MM.1S (cell line): Measurements from ENCODE around the gene PIGC.

Experiments
- DNase-seq: peaks from one replicate; pipeline ENCODE4 v3.0.0-alpha.2; 2015
- H2AFZ ChIP-seq: fragments of 300-600 bp; sonication (generic); 2 replicates; pipeline ENCODE4 v1.6.0; 2016; ENCODE audit warnings: antibody characterized with exemption, low read length
- H3F3A ChIP-seq: fragments of 300-600 bp; sonication (generic); 2 replicates; pipeline ENCODE4 v1.6.1; 2016; ENCODE audit warnings: mild to moderate bottlenecking, antibody characterized with exemption, low read length, moderate library complexity, mixed read lengths; ENCODE audit not compliant: insufficient read depth
- H3K27ac ChIP-seq: fragments of 300-600 bp; sonication (generic); 2 replicates; pipeline ENCODE4 v1.5.1; 2016; ENCODE audit warnings: mild to moderate bottlenecking, low read length
- H3K27me3 ChIP-seq: fragments of 300-600 bp; sonication (generic); replicated peaks from 2 replicates; pipeline ENCODE4 v1.6.0; 2016; ENCODE audit warnings: low read length; ENCODE audit not compliant: insufficient read depth
- H3K36me3 ChIP-seq: fragments of 300-600 bp; sonication (generic); replicated peaks from 2 replicates; pipeline ENCODE4 v1.6.1; 2016; ENCODE audit warnings: mild to moderate bottlenecking, low read length, mixed read lengths; ENCODE audit not compliant: insufficient read depth
- H3K4me1 ChIP-seq: fragments of 300-600 bp; sonication (generic); 2 replicates; pipeline ENCODE4 v1.6.1; 2016; ENCODE audit warnings: low read length, mixed read lengths
- H3K4me2 ChIP-seq: fragments of 300-600 bp; sonication (generic); 2 replicates; pipeline ENCODE4 v1.6.0; 2016; ENCODE audit warnings: low read depth, low read length
- H3K4me3 ChIP-seq: fragments of 300-600 bp; sonication (generic); 2 replicates; pipeline ENCODE4 v1.5.1; 2016; ENCODE audit warnings: low read length, mixed read lengths
- H3K79me2 ChIP-seq: fragments of 300-600 bp; sonication (generic); 2 replicates; pipeline ENCODE4 v1.6.1; 2016; ENCODE audit warnings: mixed run types, low read length, mixed read lengths
- H3K9ac ChIP-seq: fragments of 300-600 bp; sonication (generic); 2 replicates; pipeline ENCODE4 v1.6.1; 2016; ENCODE audit warnings: low read length, mixed read lengths
- H3K9me2 ChIP-seq: fragments of 300-600 bp; sonication (generic); replicated peaks from 2 replicates; pipeline ENCODE4 v1.6.1; 2016; ENCODE audit warnings: mild to moderate bottlenecking, low read length, mixed read lengths; ENCODE audit not compliant: insufficient read depth
- H3K9me3 ChIP-seq: fragments of 300-600 bp; sonication (generic); replicated peaks from 2 replicates; pipeline ENCODE4 v1.6.1; 2016; ENCODE audit warnings: mild to moderate bottlenecking, low read length, mixed read lengths; ENCODE audit not compliant: insufficient read depth
- H4K20me1 ChIP-seq: fragments of 300-600 bp; sonication (generic); 2 replicates; pipeline ENCODE4 v1.6.1; 2016; ENCODE audit warnings: mild to moderate bottlenecking, low read length, moderate library complexity, mixed read lengths; ENCODE audit not compliant: insufficient read depth
- EZH2 ChIP-seq: fragments of 300-600 bp; sonication (generic); optimal IDR thresholded peaks from 2 replicates; pipeline ENCODE3; 2017; ENCODE audit warnings: low read depth, mild to moderate bottlenecking, antibody characterized with exemption, low read length, mixed read lengths
- EZH2phosphoT487 ChIP-seq: fragments of 300-600 bp; sonication (generic); IDR thresholded peaks from 2 replicates; pipeline ENCODE4 v1.6.1; 2018; ENCODE audit warnings: antibody characterized with exemption, low read length
- TF ChIP-seq, protein P1 (sequence below): fragments of 300-600 bp; sonication (generic); IDR thresholded peaks from 2 replicates; pipeline ENCODE4 v1.5.1; 2016; ENCODE audit warnings: antibody characterized with exemption, low read length, mixed read lengths

PIGC gene

DNA sequence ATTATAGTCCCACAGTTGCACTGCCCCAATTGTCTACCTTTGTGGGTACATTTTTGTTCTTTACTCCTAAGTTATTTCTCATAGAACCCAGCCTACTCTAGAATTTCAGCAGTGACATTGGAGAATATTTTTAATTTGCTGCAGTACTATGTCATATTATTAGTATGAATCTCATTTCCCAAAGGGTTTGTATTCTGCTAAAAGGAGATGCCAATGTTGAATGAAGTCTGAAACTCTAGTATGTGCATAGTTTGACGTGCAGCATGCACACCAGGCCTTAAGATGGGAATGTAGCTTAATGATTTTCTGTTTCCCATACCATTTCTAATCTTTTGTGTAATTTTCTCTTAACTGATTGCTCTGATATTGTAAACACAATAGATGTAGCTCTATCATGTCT lies 33.8 kb downstream of the PIGC start:
- Histone ChIP-seq H3K36me3 (no peaks in the 10 kb centered on the region), H3K4me2 (no peak overlapping the region), H3F3A (no peaks in the 10 kb centered on the region), H2AFZ (no peak overlapping the region), H3K4me3 (no peak overlapping the region), H3K27ac (no peak overlapping the region), H3K79me2 (no peaks in the 10 kb centered on the region), H3K9ac (no peak overlapping the region), H3K4me1 (no peaks in the 10 kb centered on the region), H3K9me2 (no peaks in the 10 kb centered on the region), H3K9me3 (no peaks in the 10 kb centered on the region), H4K20me1 (no peaks in the 10 kb centered on the region), H3K27me3 (no peaks in the 10 kb centered on the region)
- TF ChIP-seq EZH2 (no peak), EZH2phosphoT487 (no peak)
- TF ChIP-seq, protein P1, sequence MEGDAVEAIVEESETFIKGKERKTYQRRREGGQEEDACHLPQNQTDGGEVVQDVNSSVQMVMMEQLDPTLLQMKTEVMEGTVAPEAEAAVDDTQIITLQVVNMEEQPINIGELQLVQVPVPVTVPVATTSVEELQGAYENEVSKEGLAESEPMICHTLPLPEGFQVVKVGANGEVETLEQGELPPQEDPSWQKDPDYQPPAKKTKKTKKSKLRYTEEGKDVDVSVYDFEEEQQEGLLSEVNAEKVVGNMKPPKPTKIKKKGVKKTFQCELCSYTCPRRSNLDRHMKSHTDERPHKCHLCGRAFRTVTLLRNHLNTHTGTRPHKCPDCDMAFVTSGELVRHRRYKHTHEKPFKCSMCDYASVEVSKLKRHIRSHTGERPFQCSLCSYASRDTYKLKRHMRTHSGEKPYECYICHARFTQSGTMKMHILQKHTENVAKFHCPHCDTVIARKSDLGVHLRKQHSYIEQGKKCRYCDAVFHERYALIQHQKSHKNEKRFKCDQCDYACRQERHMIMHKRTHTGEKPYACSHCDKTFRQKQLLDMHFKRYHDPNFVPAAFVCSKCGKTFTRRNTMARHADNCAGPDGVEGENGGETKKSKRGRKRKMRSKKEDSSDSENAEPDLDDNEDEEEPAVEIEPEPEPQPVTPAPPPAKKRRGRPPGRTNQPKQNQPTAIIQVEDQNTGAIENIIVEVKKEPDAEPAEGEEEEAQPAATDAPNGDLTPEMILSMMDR: no peak
- DNase-seq: no peak

DNA sequence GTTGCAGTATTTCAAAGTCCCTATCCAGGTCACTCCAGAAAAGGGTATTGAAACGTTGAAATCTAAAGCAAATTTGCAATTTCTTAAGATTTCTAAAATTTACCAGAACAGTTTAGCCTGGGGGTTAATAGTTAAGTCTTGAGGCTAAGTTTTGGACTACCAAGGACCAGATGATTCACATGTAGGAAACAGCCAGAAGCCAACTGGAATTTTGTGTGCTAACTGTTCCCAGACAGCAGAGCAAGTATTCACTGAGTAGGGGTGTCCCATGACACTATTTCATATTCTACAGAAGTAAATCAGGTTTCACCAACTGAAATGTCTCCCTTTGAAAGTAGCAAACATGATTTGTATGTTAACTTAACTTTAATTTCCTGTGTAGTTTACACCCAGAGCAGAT lies 34.9 kb downstream of the PIGC start:
- no peaks in the 10 kb centered on the region for H3K79me2 ChIP-seq
- TF ChIP-seq EZH2phosphoT487 (no peak), EZH2 (no peak)
- TF ChIP-seq, protein P1: no peak
- H3K9me3 ChIP-seq: no peaks in the 10 kb centered on the region
- H3K4me2 ChIP-seq: no peak overlapping the region
- H4K20me1 ChIP-seq: no peaks in the 10 kb centered on the region
- no peaks in the 10 kb centered on the region for H3K9me2 ChIP-seq
- H3K27me3 ChIP-seq: no peaks in the 10 kb centered on the region
- no peak overlapping the region for H3K9ac ChIP-seq
- H3K36me3 ChIP-seq: no peaks in the 10 kb centered on the region
- H3K4me1 ChIP-seq: no peaks in the 10 kb centered on the region
- DNase-seq: no peak
- no peak overlapping the region for H3K27ac ChIP-seq
- H3F3A ChIP-seq: no peaks in the 10 kb centered on the region
- H3K4me3 ChIP-seq: no peak overlapping the region
- H2AFZ ChIP-seq: no peak overlapping the region

DNA sequence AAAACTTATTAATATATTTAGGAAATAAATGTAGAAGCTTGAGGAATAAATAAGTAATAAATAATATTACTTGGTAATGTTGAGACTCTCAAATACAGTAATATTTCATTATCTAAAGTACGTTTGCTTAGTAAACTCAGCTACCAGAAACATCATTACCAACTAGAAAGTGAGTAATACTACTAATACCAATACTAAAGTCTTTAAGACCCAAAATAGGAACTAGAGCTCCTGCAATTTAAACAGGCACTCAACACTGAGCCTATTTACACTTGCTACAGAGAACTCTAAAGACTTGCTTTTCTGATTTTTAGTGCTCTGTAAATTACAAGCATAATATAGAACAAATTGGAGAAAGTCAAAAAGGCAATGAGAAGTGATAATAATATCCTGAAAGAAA lies 36.9 kb downstream of the PIGC start:
- no peaks in the 10 kb centered on the region for H4K20me1 ChIP-seq
- no peak overlapping the region for H3K27ac ChIP-seq
- no peak overlapping the region for H3K4me3 ChIP-seq
- H3K4me2 ChIP-seq: no peak overlapping the region
- H3F3A ChIP-seq: no peaks in the 10 kb centered on the region
- no peak overlapping the region for H2AFZ ChIP-seq
- no peaks in the 10 kb centered on the region for H3K9me2 ChIP-seq
- no peak for DNase-seq
- TF ChIP-seq EZH2: no peak
- TF ChIP-seq EZH2phosphoT487: no peak
- TF ChIP-seq, protein P1: no peak
- H3K79me2 ChIP-seq: no peaks in the 10 kb centered on the region
- H3K27me3 ChIP-seq: no peaks in the 10 kb centered on the region
- no peaks in the 10 kb centered on the region for H3K4me1 ChIP-seq
- H3K9ac ChIP-seq: no peak overlapping the region
- no peaks in the 10 kb centered on the region for H3K36me3 ChIP-seq
- H3K9me3 ChIP-seq: no peaks in the 10 kb centered on the region

DNA sequence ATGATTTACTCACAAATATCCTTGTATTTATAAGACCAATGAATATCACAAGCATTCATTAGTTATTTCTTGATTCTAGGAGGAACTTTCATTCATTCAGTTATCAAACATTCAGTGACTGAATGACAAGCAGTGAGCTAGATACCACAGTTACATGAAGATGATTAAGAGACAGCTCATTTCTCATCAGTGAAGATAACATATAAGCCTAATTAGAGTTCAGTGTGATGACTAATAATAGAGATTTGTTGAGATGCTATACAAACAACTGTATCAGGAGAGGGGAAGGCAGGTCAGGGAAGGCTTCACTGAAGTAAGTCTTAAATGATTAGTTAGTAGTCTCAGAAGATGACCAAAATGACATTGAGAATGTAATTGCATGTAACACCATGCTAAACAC lies 38.0 kb downstream of the PIGC start:
- no peaks in the 10 kb centered on the region for H3K9me3 ChIP-seq
- H3K27ac ChIP-seq: no peak overlapping the region
- no peaks in the 10 kb centered on the region for H3K4me1 ChIP-seq
- H3F3A ChIP-seq: no peaks in the 10 kb centered on the region
- H3K9ac ChIP-seq: no peak overlapping the region
- no peak overlapping the region for H3K4me2 ChIP-seq
- TF ChIP-seq EZH2 (no peak), EZH2phosphoT487 (no peak)
- TF ChIP-seq, protein P1: no peak
- H2AFZ ChIP-seq: no peak overlapping the region
- H3K79me2 ChIP-seq: no peaks in the 10 kb centered on the region
- no peaks in the 10 kb centered on the region for H3K36me3 ChIP-seq
- no peaks in the 10 kb centered on the region for H4K20me1 ChIP-seq
- DNase-seq: no peak
- H3K27me3 ChIP-seq: peaks cover 4% of the 10 kb centered on the region; the same call in 1 of the 2 replicates
- H3K9me2 ChIP-seq: no peaks in the 10 kb centered on the region
- no peak overlapping the region for H3K4me3 ChIP-seq
